ENCODE results near the gene CLN5. TPM values are rescaled to one million over a fixed set of nuclear protein-coding genes. Genes with fewer than 3 reads are reported as not detected.

Gene CLN5
- total RNA-seq, 1 experiment from 2014 or later = 7.7 TPM

DNA sequence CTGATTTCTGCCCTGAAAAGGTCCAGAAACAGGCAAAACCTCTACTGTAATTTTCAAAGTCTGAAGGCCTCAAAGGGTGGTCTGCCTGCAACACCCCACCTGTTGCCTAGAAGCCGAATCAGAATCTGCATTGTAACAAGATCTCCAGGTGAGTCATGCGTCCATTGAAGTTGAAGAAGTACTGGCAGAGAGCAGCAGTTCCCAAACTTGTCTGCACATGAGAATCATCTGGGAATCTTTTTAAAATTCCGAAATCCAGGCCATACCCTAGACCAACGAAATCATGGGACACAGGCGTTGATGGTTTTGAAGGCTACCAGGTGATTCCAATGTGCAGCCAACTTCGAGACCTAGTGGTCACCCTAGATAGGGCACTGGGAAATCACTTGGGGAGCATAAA is 16.0 kb upstream of the CLN5 start:
- Histone ChIP-seq H3K4me1 (ENCODE audit: insufficient read depth, low read length) (no peaks in the 10 kb centered on the region), H3F3A (ENCODE audit: low read length, unreplicated experiment) (no peaks in the 10 kb centered on the region), H2AFZ (ENCODE audit: low read length) (no peak overlapping the region), H3K36me3 (ENCODE audit: low read depth, low read length) (no peaks in the 10 kb centered on the region), H3K9ac (ENCODE audit: low read length) (no peak overlapping the region), H4K20me1 (ENCODE audit: low read length) (no peaks in the 10 kb centered on the region), H3K9me3 (ENCODE audit: low read length) (no peaks in the 10 kb centered on the region), H3K4me3 (ENCODE audit: low read length) (no peak overlapping the region), H3K9me2 (replicated peaks; ENCODE audit: low read length) (no peaks in the 10 kb centered on the region), H3K27ac (ENCODE audit: low read length) (no peak overlapping the region), H3K27me3 (ENCODE audit: low read length) (no peaks in the 10 kb centered on the region), H3K4me2 (ENCODE audit: low read length) (no peak overlapping the region), H3K79me2 (ENCODE audit: low read length) (no peaks in the 10 kb centered on the region)
- ChIA-PET POLR2A (ENCODE audit: unreplicated experiment) (no interaction called here), CTCF (no interaction called here)
- no peak for DNase-seq
- TF ChIP-seq EZH2phosphoT487 (IDR thresholded peaks at IDR 0.05; ENCODE audit: borderline replicate concordance, low read length) (no peak), EZH2 (IDR thresholded peaks at IDR 0.05; ENCODE audit: low read length, unreplicated experiment) (no peak)
- TF ChIP-seq, protein P1, sequence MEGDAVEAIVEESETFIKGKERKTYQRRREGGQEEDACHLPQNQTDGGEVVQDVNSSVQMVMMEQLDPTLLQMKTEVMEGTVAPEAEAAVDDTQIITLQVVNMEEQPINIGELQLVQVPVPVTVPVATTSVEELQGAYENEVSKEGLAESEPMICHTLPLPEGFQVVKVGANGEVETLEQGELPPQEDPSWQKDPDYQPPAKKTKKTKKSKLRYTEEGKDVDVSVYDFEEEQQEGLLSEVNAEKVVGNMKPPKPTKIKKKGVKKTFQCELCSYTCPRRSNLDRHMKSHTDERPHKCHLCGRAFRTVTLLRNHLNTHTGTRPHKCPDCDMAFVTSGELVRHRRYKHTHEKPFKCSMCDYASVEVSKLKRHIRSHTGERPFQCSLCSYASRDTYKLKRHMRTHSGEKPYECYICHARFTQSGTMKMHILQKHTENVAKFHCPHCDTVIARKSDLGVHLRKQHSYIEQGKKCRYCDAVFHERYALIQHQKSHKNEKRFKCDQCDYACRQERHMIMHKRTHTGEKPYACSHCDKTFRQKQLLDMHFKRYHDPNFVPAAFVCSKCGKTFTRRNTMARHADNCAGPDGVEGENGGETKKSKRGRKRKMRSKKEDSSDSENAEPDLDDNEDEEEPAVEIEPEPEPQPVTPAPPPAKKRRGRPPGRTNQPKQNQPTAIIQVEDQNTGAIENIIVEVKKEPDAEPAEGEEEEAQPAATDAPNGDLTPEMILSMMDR (conservative IDR thresholded peaks at IDR 0.05; ENCODE audit: low read depth, low read length) = no peak
- no peak for ATAC-seq
- BruUV-seq (replicated peaks) = no TSS peak
- intact Hi-C loops (cut with micrococcal nuclease) = no loop called here

DNA sequence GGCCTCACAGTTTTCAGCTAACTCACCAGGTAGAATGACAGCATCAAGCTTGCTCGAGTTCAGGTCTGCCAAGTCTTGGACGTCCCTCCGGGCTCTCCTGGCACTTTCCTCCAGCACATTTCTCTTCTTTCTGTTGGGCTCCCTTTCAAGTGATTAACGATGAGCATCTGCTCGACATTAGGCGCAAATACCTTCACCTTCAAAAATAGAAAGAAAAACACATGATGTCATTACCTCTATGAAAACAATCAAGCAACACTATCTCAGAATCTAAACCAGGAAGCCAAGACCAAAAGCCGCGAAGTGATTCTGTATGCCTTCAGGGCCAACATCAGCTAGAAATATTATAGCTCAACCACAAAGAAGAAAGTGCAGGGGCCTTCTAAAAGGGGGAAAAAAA is 15.4 kb upstream of the CLN5 start:
- Histone ChIP-seq H3K9ac (ENCODE audit: low read length) (no peak overlapping the region), H3F3A (ENCODE audit: low read length, unreplicated experiment) (no peaks in the 10 kb centered on the region), H3K27me3 (ENCODE audit: low read length) (no peaks in the 10 kb centered on the region), H3K4me2 (ENCODE audit: low read length) (no peak overlapping the region), H3K36me3 (ENCODE audit: low read depth, low read length) (no peaks in the 10 kb centered on the region), H3K9me2 (replicated peaks; ENCODE audit: low read length) (no peaks in the 10 kb centered on the region), H3K4me3 (ENCODE audit: low read length) (no peak overlapping the region), H4K20me1 (ENCODE audit: low read length) (no peaks in the 10 kb centered on the region), H3K27ac (ENCODE audit: low read length) (no peak overlapping the region), H3K9me3 (ENCODE audit: low read length) (no peaks in the 10 kb centered on the region), H3K79me2 (ENCODE audit: low read length) (no peaks in the 10 kb centered on the region), H3K4me1 (ENCODE audit: insufficient read depth, low read length) (no peaks in the 10 kb centered on the region), H2AFZ (ENCODE audit: low read length) (no peak overlapping the region)
- BruUV-seq (replicated peaks) = no TSS peak
- no peak for ATAC-seq
- intact Hi-C loops (cut with micrococcal nuclease) = no loop called here
- no peak for TF ChIP-seq EZH2 (IDR thresholded peaks at IDR 0.05; ENCODE audit: low read length, unreplicated experiment)
- TF ChIP-seq, protein P1 (conservative IDR thresholded peaks at IDR 0.05; ENCODE audit: low read depth, low read length) = no peak
- no peak for TF ChIP-seq EZH2phosphoT487 (IDR thresholded peaks at IDR 0.05; ENCODE audit: borderline replicate concordance, low read length)
- DNase-seq = no peak
- CTCF ChIA-PET = no interaction called here
- POLR2A ChIA-PET (ENCODE audit: unreplicated experiment) = interaction anchor here (0.6 kb wide), 1 partner anchor 154 kb away, joined by 3 read pairs; no protein-coding TSS in a partner anchor

DNA sequence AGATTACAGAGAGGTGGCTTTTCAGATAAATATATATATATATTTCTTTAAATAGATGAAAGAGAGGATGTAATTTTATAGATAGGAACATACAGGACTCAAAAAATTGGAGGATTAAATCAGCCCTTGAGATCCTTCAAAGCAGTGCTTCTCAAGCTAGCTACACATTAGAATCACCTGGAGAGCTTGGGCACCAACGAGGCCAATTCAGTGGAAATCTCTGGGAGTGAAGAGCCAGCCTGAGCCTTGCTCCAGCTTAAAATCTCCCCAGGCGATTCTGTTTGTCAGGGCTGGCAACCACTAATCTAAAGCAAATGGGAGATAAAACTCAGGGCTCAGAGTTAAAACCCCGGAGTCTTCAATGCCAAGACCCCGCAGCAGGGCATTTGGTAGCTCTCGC is 15.0 kb upstream of the CLN5 start:
- Histone ChIP-seq H3K36me3 (ENCODE audit: low read depth, low read length) (no peaks in the 10 kb centered on the region), H3K4me3 (ENCODE audit: low read length) (no peak overlapping the region), H4K20me1 (ENCODE audit: low read length) (no peaks in the 10 kb centered on the region), H3K27me3 (ENCODE audit: low read length) (no peaks in the 10 kb centered on the region), H3K79me2 (ENCODE audit: low read length) (no peaks in the 10 kb centered on the region), H2AFZ (ENCODE audit: low read length) (no peak overlapping the region), H3K27ac (ENCODE audit: low read length) (no peak overlapping the region), H3F3A (ENCODE audit: low read length, unreplicated experiment) (no peaks in the 10 kb centered on the region), H3K9ac (ENCODE audit: low read length) (no peak overlapping the region), H3K9me3 (ENCODE audit: low read length) (no peaks in the 10 kb centered on the region), H3K9me2 (replicated peaks; ENCODE audit: low read length) (no peaks in the 10 kb centered on the region), H3K4me2 (ENCODE audit: low read length) (no peak overlapping the region), H3K4me1 (ENCODE audit: insufficient read depth, low read length) (no peaks in the 10 kb centered on the region)
- BruUV-seq (replicated peaks) = no TSS peak
- TF ChIP-seq, protein P1 (conservative IDR thresholded peaks at IDR 0.05; ENCODE audit: low read depth, low read length) = no peak
- no peak for TF ChIP-seq EZH2 (IDR thresholded peaks at IDR 0.05; ENCODE audit: low read length, unreplicated experiment)
- no peak for TF ChIP-seq EZH2phosphoT487 (IDR thresholded peaks at IDR 0.05; ENCODE audit: borderline replicate concordance, low read length)
- intact Hi-C loops (cut with micrococcal nuclease) = no loop called here
- POLR2A ChIA-PET (ENCODE audit: unreplicated experiment) = interaction anchor here (0.6 kb wide), 1 partner anchor 154 kb away, joined by 3 read pairs; no protein-coding TSS in a partner anchor
- no peak for ATAC-seq
- DNase-seq = no peak
- CTCF ChIA-PET = no interaction called here

All from PC-3 (cell line).